Measurements from ENCODE around the gene NDEL1. TPM values are rescaled to one million over a fixed set of nuclear protein-coding genes. Genes with fewer than 3 reads are reported as not detected.

The NDEL1 gene
- total and polyA plus RNA-seq, 10 donors: 11.6 to 141 (median 81.9) TPM

GRCh38 chr17:8487130-8487645 is 51.5 kb downstream of the NDEL1 start:
- 87 to 92% (median 90%) methylated on average over 19 of the region's 19 CpGs for WGBS, 5 donors
- no peak overlapping the region for H3K27ac ChIP-seq
- H3K27me3 ChIP-seq (replicated peaks in 1 of 7): no peaks in the 10 kb centered on the region
- DNase-seq: no peak
- no peaks in the 10 kb centered on the region for H3K4me1 ChIP-seq
- no peak overlapping the region for H3K4me3 ChIP-seq
- intact Hi-C loops (cut with DNase I; ENCODE audit: low total_unique reads): no loop called here
- H3K9me3 ChIP-seq: peaks cover 3 to 24% (median 19%) of the 10 kb centered on the region in 8 donors
- H3K36me3 ChIP-seq: peaks cover 0 to 64% (median 8%) of the 10 kb centered on the region in 6 donors
- peak in 2 of 3 donors; percentile 23 to 55 for TF ChIP-seq POLR2AphosphoS5 (IDR thresholded peaks at IDR 0.05)
- TF ChIP-seq POLR2A (IDR thresholded peaks at IDR 0.05): no peak
- no peak for TF ChIP-seq CTCF (IDR thresholded peaks at IDR 0.05 in 8 of 11, conservative IDR thresholded peaks at IDR 0.05 in 3 of 11)

GRCh38 chr17:8487743-8488142 is 52.1 kb downstream of the NDEL1 start:
- Histone ChIP-seq H3K9me3 (peaks cover 3 to 23% (median 19%) of the 10 kb centered on the region in 8 donors), H3K27me3 (replicated peaks in 1 of 7) (no peaks in the 10 kb centered on the region), H3K4me1 (no peaks in the 10 kb centered on the region), H3K4me3 (no peak overlapping the region), H3K27ac (no peak overlapping the region), H3K36me3 (peaks cover 0 to 58% (median 8%) of the 10 kb centered on the region in 6 donors)
- WGBS, 5 donors: 89 to 98% (median 97%) methylated on average over 5 of the region's 5 CpGs
- intact Hi-C loops (cut with DNase I; ENCODE audit: low total_unique reads): no loop called here
- DNase-seq: no peak
- TF ChIP-seq POLR2AphosphoS5 (IDR thresholded peaks at IDR 0.05) (peak in 1 of 3 donors; percentile 5), CTCF (IDR thresholded peaks at IDR 0.05 in 8 of 11, conservative IDR thresholded peaks at IDR 0.05 in 3 of 11) (no peak), POLR2A (IDR thresholded peaks at IDR 0.05) (no peak)

- no peaks in the 10 kb centered on the region for H3K27me3 ChIP-seq (replicated peaks in 1 of 7)
- H3K4me1 ChIP-seq: no peaks in the 10 kb centered on the region
- WGBS, 5 donors: 94 to 100% (median 98%) methylated on average over 6 of the region's 6 CpGs
- peaks cover 3 to 21% (median 15%) of the 10 kb centered on the region in 8 donors for H3K9me3 ChIP-seq
- no peak for DNase-seq
- H3K36me3 ChIP-seq: peaks cover 0 to 51% (median 8%) of the 10 kb centered on the region in 6 donors
- no peak overlapping the region for H3K4me3 ChIP-seq
- TF ChIP-seq CTCF (IDR thresholded peaks at IDR 0.05 in 8 of 11, conservative IDR thresholded peaks at IDR 0.05 in 3 of 11) (no peak), POLR2AphosphoS5 (IDR thresholded peaks at IDR 0.05) (peak in 1 of 3 donors; percentile 45)
- intact Hi-C loops (cut with DNase I; ENCODE audit: low total_unique reads): no loop called here
- H3K27ac ChIP-seq: no peak overlapping the region
Observed at GRCh38 chr17:8488491-8488890, 52.8 kb downstream of the NDEL1 start.

GRCh38 chr17:8488901-8489300 is 53.2 kb downstream of the NDEL1 start:
- no peaks in the 10 kb centered on the region for H3K27me3 ChIP-seq (replicated peaks in 1 of 7)
- intact Hi-C loops (cut with DNase I; ENCODE audit: low total_unique reads): no loop called here
- H3K36me3 ChIP-seq: peaks cover 0 to 47% (median 6%) of the 10 kb centered on the region in 6 donors
- WGBS, 5 donors: 83 to 94% (median 89%) methylated on average over 3 to 4 of the region's 4 CpGs
- H3K27ac ChIP-seq: no peak overlapping the region
- peaks cover 3 to 17% (median 11%) of the 10 kb centered on the region in 8 donors for H3K9me3 ChIP-seq
- no peak overlapping the region for H3K4me3 ChIP-seq
- no peaks in the 10 kb centered on the region for H3K4me1 ChIP-seq
- TF ChIP-seq POLR2A (IDR thresholded peaks at IDR 0.05) (no peak), POLR2AphosphoS5 (IDR thresholded peaks at IDR 0.05) (no peak), CTCF (IDR thresholded peaks at IDR 0.05 in 8 of 11, conservative IDR thresholded peaks at IDR 0.05 in 3 of 11) (no peak)
- no peak for DNase-seq

All from spleen (tissue), 11 donors.